Measurements from ENCODE around the gene TMEM131L.

The TMEM131L gene

DNA sequence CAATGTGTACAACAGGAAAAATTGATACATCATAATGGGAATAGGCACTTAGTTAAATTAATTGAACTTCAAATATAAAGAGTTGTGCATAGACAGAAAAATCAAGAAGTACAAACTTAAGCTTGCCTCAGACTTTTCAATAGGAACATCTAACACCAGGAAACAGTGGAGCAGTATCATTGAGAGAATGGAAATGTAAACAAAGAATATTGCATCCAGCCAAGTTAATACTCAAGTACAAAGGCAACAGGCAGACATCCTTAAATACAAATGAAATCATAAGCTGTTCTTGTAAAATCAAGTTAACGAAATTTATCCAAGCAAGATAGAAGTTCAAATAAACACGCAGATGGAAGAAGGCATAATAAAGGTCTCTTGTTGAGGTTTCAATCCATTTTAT lies 146.7 kb downstream of the TMEM131L start:
- TF ChIP-seq EGR1 (IDR thresholded peaks at IDR 0.05) (no peak), EP300 (IDR thresholded peaks at IDR 0.05; ENCODE audit: borderline replicate concordance) (no peak), ZBTB7A (IDR thresholded peaks at IDR 0.05; ENCODE audit: low read depth) (no peak), REST (IDR thresholded peaks at IDR 0.05; ENCODE audit: low read depth) (no peak), TCF12 (IDR thresholded peaks at IDR 0.05; ENCODE audit: low read depth) (no peak), TEAD4 (IDR thresholded peaks at IDR 0.05) (no peak)
- TF ChIP-seq, protein P1, sequence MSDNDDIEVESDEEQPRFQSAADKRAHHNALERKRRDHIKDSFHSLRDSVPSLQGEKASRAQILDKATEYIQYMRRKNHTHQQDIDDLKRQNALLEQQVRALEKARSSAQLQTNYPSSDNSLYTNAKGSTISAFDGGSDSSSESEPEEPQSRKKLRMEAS (IDR thresholded peaks at IDR 0.05): no peak

DNA sequence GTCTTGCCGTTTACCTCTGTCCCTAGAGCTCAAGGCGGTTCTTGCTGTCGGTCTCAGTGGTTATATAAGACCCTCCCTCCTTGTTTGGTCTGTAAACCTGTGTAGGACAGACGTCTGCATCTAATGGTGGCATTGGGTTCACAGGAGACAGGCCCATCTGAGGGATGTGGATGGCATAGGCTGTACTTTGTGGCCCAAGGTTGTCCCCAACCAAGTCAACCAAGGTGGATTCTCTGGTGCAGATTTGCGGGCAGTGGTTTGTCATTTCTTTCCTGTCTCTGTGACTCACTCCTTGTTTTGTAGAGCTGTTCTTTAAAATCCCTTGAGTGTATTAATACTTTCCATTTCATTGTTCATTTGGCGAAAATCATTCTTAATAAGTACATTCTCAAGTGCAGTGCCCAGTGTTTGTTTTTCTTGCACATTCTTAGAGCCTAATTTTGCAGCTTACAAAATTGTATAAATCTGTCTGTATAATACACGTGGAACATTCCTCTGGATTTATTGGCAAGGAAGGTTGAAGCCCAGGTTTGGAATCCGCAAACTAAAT lies 149.9 kb downstream of the TMEM131L start:
- TF ChIP-seq YY1 (IDR thresholded peaks at IDR 0.05; ENCODE audit: low read depth) (no peak), CEBPB (IDR thresholded peaks at IDR 0.05) (no peak), FOXM1 (IDR thresholded peaks at IDR 0.05; ENCODE audit: borderline replicate concordance, low read depth) (no peak), EP300 (IDR thresholded peaks at IDR 0.05; ENCODE audit: borderline replicate concordance) (no peak), CREB1 (IDR thresholded peaks at IDR 0.05; ENCODE audit: low read depth) (no peak), RAD21 (IDR thresholded peaks at IDR 0.05; ENCODE audit: low read depth) (no peak), USF1 (IDR thresholded peaks at IDR 0.05) (no peak), EGR1 (IDR thresholded peaks at IDR 0.05) (no peak), NFIC (IDR thresholded peaks at IDR 0.05) (no peak), TAF1 (IDR thresholded peaks at IDR 0.05; ENCODE audit: low read depth) (no peak), REST (IDR thresholded peaks at IDR 0.05; ENCODE audit: low read depth) (no peak)

- TF ChIP-seq NFIC (IDR thresholded peaks at IDR 0.05) (no peak), FOXM1 (IDR thresholded peaks at IDR 0.05; ENCODE audit: borderline replicate concordance, low read depth) (no peak)
Observed at GRCh38 chr4:153618833-153619232, 152.7 kb downstream of the TMEM131L start.

- TF ChIP-seq NFIC (IDR thresholded peaks at IDR 0.05) (no peak), ZBTB7A (IDR thresholded peaks at IDR 0.05; ENCODE audit: low read depth) (no peak)
- TF ChIP-seq, protein P1 (IDR thresholded peaks at IDR 0.05): no peak
Observed at GRCh38 chr4:153619811-153620210, 153.7 kb downstream of the TMEM131L start.

DNA sequence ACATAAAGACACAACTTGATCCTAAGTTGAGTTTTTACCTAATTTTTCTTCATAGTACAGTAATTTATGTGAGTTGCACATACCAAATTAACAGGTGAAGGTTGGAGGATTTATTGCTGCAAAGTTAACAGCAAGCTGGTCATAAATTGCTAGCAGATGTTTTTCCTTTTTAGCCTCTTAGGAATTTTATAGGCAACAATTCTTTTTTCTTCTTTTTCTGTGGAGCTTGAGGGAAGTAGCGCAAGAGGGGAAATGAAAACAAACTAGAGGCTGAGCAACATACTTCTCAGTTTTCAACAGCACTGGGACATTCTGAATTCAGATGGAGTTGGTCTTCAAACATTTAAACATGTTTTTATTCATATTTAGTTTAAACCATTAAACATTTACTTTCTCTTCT lies 154.2 kb downstream of the TMEM131L start:
- TF ChIP-seq NFIC (IDR thresholded peaks at IDR 0.05) (no peak), TEAD4 (IDR thresholded peaks at IDR 0.05) (no peak), EP300 (IDR thresholded peaks at IDR 0.05; ENCODE audit: borderline replicate concordance) (no peak), USF1 (IDR thresholded peaks at IDR 0.05) (no peak), TCF12 (IDR thresholded peaks at IDR 0.05; ENCODE audit: low read depth) (no peak), CREB1 (IDR thresholded peaks at IDR 0.05; ENCODE audit: low read depth) (no peak), RAD21 (IDR thresholded peaks at IDR 0.05; ENCODE audit: low read depth) (no peak), YY1 (IDR thresholded peaks at IDR 0.05; ENCODE audit: low read depth) (no peak), CEBPB (IDR thresholded peaks at IDR 0.05) (no peak), FOXM1 (IDR thresholded peaks at IDR 0.05; ENCODE audit: borderline replicate concordance, low read depth) (no peak), REST (IDR thresholded peaks at IDR 0.05; ENCODE audit: low read depth) (no peak), EGR1 (IDR thresholded peaks at IDR 0.05) (no peak)
- TF ChIP-seq, protein P1 (IDR thresholded peaks at IDR 0.05): no peak

Data from Ishikawa (cell line).